IPS-NIHi7 (cell line): ENCODE results near the gene SPDYE3.
"Not testable (repeated sequence)": the region's sequence is repeated elsewhere in the genome, so short reads cannot be mapped to it uniquely, and the experiment has no call there.

ENCODE experiments used
- DNase-seq: peaks from one replicate; pipeline ENCODE4 v3.0.0; 2012; ENCODE audit warnings: mixed read lengths; ENCODE audit errors: extremely low spot score

The SPDYE3 gene

GRCh38 chr7:100307402-100307801 is at the start of gene SPDYE3:
Gene SPDYE3, plus strand, starts transcription at chr7:100307702. Its CDS starts 184 bp downstream, at chr7:100307886.
- not testable (repeated sequence) for DNase-seq

GRCh38 chr7:100259984-100260383 is 47.5 kb upstream of the SPDYE3 start:
- DNase-seq: not testable (repeated sequence)

GRCh38 chr7:100262896-100263295 is 44.6 kb upstream of the SPDYE3 start:
- DNase-seq: not testable (repeated sequence)

- DNase-seq: not testable (repeated sequence)
Observed at GRCh38 chr7:100264223-100264622, 43.3 kb upstream of the SPDYE3 start.

GRCh38 chr7:100264669-100265165 is 42.8 kb upstream of the SPDYE3 start:
- not testable (repeated sequence) for DNase-seq

- DNase-seq: not testable (repeated sequence)
Observed at GRCh38 chr7:100265851-100266250, 41.7 kb upstream of the SPDYE3 start.

GRCh38 chr7:100266576-100267354 is 40.7 kb upstream of the SPDYE3 start:
- DNase-seq: peak; percentile 22

GRCh38 chr7:100267648-100268047 is 39.9 kb upstream of the SPDYE3 start:
- DNase-seq: no peak

- not testable (repeated sequence) for DNase-seq
Observed at GRCh38 chr7:100268882-100269281, 38.6 kb upstream of the SPDYE3 start.

- DNase-seq: not testable (repeated sequence)
Observed at GRCh38 chr7:100269306-100270045, 38.0 kb upstream of the SPDYE3 start.

- not testable (repeated sequence) for DNase-seq
Observed at GRCh38 chr7:100270046-100270918, 37.2 kb upstream of the SPDYE3 start.

GRCh38 chr7:100270941-100271593 is 36.4 kb upstream of the SPDYE3 start:
- DNase-seq: not testable (repeated sequence)

- DNase-seq: peak; percentile 89
Observed at GRCh38 chr7:100271716-100272537, 35.6 kb upstream of the SPDYE3 start.

- DNase-seq: not testable (repeated sequence)
Observed at GRCh38 chr7:100272538-100272902, 35.0 kb upstream of the SPDYE3 start.

- no peak for DNase-seq
Observed at GRCh38 chr7:100275120-100275519, 32.4 kb upstream of the SPDYE3 start.

GRCh38 chr7:100276126-100276525 is 31.4 kb upstream of the SPDYE3 start:
- not testable (repeated sequence) for DNase-seq

- DNase-seq: not testable (repeated sequence)
Observed at GRCh38 chr7:100282069-100282608, 25.4 kb upstream of the SPDYE3 start.

- DNase-seq: not testable (repeated sequence)
Observed at GRCh38 chr7:100283147-100283546, 24.4 kb upstream of the SPDYE3 start.

GRCh38 chr7:100287191-100287969 is 20.1 kb upstream of the SPDYE3 start:
- DNase-seq: not testable (repeated sequence)
